DMS53 (cell line): ENCODE data around the gene YIPF7.

ENCODE experiments used
- DNase-seq: peaks from one replicate; lab custom pipeline; 2025; lab: John Stamatoyannopoulos, UW

The YIPF7 gene

DNA sequence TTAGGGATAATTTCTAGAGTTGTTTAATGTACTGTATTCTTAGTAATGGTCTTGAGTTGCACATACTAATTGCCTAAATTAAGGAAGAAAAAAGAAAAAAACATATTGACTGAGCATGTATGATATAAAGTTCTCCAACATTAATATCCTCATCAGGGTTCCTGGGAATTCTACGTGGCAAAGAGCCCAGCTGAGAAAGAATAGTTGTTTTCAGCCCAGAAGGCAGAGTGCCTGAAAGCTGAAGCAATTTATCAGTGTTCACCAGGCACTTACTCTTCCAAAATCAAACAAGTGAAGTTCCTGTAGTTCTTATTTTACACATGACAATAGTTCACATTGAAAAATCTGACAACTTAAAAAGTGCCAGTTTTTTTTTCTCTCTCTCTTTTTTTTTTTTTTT is 27.7 kb downstream of the YIPF7 start:
- no peak for DNase-seq

DNA sequence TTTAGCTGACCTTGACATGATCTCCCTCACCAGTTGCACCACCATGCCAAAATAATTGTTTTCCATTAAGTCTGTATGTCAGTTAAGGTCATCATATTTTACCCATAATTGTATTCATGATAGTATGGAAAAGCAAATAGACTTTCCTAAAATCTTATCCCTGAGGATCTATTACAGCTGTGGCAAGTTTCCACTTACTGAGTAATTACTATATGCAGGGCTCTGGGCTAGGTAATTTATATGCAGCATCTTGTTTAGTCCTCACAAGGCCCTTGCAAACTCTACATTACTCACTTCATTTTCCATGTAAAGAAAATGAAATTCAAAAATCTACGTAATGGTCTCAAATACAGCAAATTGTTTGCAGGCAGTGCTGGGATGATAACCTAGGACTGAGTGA is 34.8 kb downstream of the YIPF7 start:
- DNase-seq, result no peak

DNA sequence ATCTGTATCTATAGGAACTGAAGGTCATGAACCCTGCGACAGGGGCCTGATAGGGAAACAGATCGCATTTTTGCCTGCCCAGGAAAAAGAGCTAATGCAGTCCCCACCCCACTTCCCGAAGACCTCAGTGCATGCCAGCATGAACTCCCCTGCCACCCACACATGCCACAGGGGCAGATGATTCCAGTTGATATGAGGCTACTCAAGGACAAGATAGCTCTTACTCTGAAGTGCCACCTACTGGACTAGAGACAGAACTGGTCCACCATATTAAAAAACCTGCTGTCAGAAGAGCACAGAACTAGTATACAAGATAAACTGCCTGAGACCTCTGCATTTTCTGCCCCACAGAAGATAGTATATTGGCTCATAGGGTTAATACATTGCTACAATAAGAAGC is 68.0 kb downstream of the YIPF7 start:
- DNase-seq, result peak; percentile 67

GRCh38 chr4:44580231-44580630 is 71.2 kb downstream of the YIPF7 start:
- no peak for DNase-seq

- no peak for DNase-seq
Measured at GRCh38 chr4:44578954-44579353, 72.5 kb downstream of the YIPF7 start.
